GM15510 (cell line): ENCODE results near the gene PMFBP1.

Source experiments
- POLR2A ChIP-seq: IDR thresholded peaks from 3 replicates; pipeline ENCODE4 v1.6.1; 2011; ENCODE audit warnings: borderline replicate concordance; ENCODE audit not compliant: insufficient read length; ENCODE audit errors: extremely low read depth

PMFBP1 gene

DNA sequence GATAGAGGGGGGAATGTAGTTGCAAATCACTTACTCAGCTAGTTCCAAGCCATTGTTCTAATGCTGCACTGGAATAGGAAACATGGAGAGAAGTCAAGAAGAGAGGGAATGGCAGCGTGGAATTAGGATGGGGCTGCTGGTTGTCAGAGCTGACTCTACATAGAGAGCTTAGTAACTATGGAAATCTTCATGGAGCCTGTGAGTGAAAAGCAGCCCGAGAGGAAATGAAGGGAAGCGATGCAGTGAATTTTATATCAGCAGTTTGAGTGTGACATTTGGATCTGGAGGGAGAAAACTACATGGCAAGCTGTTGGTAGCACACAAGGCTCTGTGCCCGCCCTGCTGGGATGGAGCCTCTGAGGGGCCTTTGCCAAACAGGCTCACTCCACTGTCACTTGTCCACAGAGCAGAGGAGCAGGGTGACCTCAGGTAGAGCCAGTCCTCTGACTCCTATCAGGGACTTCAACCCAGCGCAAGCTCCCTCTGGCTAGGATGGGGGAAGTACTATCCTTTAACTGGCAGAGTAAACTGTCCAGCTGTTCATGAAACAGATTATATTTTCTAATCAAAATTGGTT lies 27.9 kb upstream of the PMFBP1 start:
- TF ChIP-seq POLR2A: no peak

DNA sequence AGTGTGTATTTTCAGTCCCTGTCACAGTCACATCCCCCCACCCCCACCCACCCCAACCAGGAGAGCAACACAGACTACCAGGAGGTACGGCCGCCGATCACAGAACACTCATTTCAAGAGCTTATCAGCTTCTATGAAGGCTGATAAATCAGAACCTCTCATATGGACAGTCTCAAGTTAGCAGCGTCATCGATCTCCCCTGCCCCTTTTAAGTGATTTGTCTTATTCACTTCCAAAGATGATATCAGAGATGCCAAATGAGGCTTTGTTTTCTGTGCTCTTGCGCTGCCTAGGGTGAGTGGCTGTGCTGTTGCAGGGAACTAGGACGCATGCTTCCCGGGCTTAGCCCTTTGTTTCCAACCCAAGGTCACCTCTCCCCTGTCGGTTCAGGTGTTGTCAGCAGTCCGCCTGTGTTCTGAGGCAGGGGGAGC lies 26.8 kb upstream of the PMFBP1 start:
- no peak for TF ChIP-seq POLR2A

DNA sequence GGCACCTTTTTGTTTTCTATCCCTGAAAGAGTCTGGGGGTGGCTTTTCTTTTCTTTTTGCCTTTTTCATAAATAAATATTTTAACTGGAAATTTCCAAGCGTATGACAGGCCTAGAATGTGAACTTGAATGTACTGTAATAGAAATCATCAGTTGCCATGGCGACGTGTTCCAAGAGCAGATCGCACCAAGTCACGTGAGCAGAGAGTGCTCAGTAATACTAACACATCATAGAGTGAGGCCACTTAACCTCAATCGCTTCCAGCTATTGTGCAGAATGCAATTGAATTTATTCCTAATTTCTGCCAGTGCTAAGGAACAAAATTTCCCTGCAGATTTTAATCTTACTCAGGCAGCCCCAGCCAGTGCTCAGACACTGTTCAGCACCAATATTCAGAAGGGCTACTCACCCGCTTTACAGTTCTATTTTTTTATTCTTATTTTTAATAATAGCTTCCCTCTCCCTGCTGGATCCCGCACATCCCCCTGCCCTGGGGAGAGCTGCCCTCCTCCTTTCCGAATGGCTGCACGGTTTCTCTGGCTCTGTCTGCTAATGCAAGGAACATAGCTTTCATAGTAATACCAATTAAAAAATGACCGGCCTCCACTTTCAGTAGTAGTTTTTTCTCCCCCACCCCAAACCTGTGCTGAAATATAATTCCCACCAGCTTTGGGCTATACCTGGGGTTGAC lies 26.2 kb upstream of the PMFBP1 start:
- TF ChIP-seq POLR2A: no peak

DNA sequence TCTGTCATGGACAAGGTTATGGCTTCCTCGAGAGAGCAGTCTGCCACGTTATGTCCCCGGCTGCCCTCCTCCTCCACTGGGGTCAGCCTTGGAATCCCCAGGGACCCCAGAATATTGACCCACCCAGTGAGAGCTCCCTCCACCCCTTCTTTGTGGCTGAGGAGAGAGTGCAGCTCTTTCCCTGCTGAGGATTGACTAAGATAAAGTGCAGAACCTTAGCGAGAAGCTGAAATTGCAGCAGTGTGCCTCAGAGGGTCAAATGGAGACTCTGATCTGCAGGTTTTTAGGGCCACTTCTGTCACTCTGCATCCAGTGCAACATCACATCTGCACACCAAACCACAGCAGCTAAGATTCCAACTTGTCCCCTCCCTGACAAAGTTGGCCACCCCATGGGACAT lies 25.6 kb upstream of the PMFBP1 start:
- no peak for TF ChIP-seq POLR2A

DNA sequence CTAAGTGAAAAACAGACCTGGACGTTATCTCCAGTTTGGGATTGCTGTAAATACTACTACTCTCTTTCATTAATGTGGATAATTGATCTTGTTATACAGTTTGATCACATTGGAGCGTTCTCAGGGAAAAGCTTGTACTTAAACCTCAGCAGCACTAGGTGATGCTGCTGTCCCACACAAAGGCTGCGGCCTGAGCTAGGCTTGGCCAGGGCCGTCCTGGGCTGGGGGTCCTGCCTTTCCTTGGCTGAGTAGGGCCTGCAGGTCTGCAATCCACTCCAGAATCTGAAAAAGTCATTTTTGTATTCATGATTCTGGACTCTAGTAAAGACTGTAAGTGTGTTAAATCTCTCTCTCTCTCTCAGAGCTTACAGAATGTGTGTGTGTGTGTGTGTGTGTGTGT lies 23.7 kb upstream of the PMFBP1 start:
- TF ChIP-seq POLR2A: no peak

DNA sequence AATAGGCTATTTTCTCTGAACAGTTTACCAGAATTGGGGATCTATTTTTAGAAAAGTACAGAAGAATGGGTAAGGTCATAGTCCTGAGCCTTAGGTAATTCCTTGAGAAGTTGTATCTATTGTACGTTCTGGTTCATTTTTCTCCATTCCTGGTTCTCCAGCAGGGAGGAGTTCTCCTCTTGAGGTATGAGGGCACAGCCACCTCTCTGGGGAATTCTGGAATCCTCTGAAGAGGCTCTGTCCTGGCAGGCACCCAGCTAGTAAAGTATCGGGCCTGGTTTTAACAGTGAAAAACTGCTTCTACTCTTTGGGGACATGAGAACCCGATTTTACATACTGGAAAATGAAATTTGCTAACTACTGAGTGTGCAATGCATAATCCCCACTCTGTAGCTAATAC lies 19.6 kb upstream of the PMFBP1 start:
- no peak for TF ChIP-seq POLR2A

DNA sequence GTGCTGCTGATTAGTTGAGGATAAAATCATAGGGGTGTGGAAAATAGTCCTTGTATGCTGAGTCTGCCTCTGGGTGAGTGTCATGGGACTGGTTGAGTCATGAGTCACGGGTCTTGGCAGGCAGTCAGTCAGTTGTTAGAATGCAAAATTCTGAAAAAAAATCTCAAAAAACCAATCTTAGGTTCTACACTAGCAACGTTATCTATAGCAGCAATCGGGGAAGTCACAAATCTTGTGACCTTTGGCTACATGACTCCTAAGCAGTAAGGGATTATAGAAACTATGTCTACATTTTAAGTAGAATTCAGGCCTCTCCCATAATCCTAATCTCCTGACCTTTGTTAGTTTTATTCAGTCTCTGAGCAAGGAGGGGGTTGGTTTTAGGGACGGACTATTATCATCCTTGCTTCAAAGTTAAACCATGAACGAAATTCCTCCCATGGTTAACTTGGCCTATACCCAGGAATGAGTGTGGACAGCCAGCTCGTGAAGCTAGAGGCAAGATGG lies 18.0 kb upstream of the PMFBP1 start:
- no peak for TF ChIP-seq POLR2A

DNA sequence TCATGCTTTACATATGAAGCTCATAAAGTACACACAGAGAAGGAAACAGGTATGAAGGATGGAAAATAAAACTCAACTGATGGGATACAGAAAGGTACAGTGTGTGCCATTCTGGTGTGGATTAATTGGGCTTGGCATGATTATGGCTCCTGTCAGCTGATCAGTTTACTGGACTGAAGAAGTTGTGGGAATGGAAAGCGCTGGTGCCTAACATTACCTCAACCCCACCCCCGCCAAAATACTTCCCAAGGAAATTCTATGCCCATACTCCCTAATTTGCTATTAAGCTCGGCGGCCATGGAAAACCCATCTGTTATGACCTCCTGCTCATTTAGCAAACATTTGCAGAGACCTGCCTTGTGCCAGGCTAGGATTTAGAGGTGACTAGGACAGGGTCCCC lies 16.6 kb upstream of the PMFBP1 start:
- TF ChIP-seq POLR2A: no peak

DNA sequence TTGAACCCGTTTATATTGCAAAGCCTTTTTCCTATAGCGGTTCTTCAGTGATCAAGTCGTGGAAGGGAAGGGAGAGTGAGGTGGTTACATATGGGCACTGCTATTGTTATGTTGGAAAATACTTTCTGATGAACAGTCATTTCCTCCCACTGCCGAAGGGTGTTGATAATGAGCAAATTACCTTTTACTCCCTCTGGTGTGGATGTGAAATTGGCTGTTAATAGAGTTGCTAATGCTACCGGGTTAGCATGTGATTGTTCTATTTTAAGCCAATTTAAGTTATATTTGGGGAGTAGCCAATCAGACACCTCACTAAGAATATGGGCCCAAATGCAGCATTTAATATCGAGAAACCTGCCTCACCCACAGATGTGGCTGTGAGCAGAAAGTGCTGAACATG lies 15.6 kb upstream of the PMFBP1 start:
- no peak for TF ChIP-seq POLR2A

DNA sequence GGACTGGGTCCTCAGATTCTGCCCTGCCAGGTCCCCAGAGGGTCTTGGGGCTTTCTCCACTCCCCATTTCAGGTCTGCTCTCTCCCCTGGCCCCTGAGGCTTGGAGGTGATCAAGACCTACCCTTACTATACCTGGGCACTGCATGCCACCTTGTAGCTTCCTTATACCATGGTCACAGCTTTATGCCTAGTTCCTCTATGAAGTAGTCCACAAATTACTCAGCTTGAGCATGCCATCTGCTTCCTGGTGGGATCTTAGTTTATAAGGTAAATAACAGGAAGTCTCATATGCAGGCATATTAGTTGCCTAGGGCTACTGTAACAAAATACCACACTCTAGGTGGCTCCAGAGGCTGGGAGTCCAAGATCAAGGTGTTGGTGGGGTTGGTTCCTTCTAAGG lies 11.0 kb upstream of the PMFBP1 start:
- TF ChIP-seq POLR2A: no peak

DNA sequence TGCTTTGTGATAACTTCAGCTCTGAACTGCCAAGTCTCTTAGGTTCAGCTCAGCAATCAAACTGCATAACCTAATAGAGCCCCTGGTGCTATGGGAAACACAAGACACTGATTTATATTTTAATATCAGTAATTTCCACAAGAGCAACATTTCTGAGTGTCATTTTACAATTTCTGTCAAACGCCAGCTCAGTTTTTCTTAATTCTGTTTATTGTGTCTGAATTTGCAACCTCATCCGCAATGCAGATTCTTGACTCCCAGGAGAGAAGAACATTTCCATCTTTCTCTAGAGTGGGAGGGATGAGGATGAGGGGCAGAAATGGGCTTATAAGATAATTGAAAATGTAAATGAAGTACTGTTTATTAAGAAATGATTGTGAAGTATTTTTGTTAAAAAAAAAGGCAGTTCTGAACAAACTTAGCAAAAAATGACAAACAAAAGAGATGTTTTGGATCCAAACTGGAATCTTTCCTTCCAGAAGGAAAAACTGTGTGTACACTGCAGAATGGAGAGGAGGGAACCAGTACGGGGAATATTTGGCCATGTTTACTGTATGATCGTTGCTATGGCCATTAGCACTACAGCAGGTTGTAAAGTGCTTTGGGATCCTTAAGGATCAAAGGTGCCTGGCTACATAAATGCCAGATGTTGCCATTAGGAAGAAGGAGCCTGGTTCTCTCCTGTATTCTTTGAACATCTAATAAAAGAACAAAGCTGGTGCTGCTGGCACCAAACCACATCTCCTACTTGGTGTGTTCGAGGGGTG lies 7.4 kb upstream of the PMFBP1 start:
- TF ChIP-seq POLR2A: no peak

DNA sequence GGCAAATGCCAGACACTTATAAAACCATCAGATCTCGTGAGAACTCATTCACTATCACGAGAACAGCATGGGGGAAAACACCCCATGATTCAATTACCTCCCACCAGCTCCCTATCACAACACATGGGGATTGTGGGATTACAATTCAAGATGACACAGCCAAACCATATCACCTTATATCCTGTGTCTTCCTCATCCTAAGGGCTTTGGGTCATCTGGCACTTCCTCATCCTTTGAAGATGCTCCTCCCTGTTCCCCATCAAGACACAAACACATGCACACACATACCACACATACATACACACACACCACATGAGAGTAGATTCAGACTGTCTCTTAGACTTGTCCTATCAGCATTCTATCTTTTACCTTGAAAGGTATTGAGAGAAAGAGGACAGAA lies 2.8 kb upstream of the PMFBP1 start:
- no peak for TF ChIP-seq POLR2A

DNA sequence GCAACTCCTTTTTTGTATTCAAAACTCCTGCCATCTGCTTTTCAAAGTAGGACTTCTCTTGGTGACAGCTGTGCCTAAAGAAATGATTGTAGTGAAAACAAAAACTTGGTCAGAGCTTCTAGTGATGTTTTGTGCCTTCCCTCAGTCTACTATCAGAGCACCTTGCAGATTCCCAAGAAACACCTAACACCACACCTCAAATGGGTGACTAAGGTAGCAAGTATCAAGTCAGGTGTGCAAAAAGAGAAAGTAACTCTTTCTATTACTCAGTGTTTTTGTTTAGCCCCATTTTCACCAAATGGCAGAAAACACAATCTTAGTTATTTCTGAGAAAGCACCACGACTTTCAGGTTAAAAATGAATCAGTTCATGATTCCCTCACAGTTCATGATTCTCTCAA lies 2.0 kb upstream of the PMFBP1 start:
- no peak for TF ChIP-seq POLR2A

DNA sequence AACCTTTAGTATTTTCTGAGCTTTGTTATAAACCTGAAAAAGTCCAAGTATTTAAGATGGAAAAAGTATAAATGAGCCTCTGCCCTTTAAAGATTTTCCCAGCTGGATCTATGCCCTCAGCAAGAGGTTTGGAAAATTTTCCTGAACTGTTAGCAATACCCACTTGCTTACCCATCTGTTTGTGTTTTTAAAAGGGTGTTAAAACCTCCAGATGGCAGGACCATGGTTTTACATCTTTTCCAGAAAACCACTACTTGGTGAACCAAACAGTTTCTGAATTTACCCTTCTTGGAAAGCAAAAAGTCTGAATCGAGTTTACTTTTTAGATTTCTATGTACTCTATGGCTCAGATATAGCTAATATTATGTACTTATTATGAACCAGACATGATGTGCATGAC lies 719 bp downstream of the PMFBP1 start:
- TF ChIP-seq POLR2A: no peak

DNA sequence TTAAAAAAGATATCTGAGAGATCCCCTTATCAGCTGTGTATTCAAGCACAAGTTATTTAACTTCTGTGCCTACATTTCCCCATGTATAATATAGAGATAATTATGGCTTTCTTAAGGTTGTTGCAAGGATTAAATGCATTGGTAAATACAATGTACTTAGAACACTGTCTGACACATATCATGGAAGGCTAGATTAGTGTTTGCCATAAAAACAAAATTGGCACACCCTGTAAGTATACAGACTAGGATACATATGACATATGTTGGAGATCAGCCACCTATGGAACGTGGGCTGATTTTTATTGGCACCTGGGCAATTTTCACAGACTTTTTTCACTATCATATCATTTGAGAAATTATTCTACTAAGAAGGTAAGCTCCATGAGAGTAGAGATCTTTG lies 2.2 kb downstream of the PMFBP1 start:
- no peak for TF ChIP-seq POLR2A

DNA sequence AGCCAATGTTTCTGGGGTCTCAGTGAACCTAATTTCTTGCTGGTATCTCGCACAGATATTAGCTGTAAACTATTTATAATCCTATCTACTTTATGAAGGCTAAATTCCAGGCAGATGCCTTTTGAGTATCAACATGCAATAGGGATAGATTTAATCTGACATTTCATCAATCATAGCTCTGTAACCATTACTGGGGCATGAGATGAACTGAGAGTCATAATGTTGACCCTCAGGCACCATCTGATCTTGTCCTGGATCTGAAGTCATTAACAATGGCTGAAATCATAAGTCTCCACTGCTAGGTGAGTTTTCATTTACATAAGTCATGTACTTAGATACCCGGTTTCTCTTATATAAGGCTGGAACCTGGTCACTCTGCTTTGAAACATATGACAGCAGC lies 3.6 kb downstream of the PMFBP1 start:
- TF ChIP-seq POLR2A: no peak
